ENCODE results near the gene FAM210A.
A peak's percentile ranks its signal among the peaks of the same experiment; 100 is the strongest.
"Not testable (repeated sequence)": the region's sequence is repeated elsewhere in the genome, so short reads cannot be mapped to it uniquely, and the experiment has no call there.

The FAM210A gene

DNA sequence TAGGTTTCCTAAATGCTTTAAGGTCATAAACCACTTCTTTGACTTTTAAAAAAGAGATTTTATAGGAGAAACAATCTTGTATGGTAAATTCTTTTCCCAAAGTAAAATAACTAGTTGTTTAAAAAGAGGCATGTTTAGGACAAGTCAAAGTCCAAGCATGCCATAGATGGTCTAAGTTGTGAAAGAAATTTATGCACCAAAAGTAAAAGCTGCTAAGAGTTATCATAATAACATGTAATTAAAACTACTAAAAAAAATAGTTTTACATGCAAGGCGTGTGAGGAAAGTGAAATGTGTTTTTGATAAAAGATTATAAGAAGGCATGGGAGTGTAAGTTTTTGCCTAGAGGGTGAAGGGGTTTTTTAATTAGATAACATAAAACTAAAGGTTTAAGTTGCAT lies 22.5 kb downstream of the FAM210A start:
- DNase-seq (ENCODE audit: low read depth, low spot score) = no peak

DNA sequence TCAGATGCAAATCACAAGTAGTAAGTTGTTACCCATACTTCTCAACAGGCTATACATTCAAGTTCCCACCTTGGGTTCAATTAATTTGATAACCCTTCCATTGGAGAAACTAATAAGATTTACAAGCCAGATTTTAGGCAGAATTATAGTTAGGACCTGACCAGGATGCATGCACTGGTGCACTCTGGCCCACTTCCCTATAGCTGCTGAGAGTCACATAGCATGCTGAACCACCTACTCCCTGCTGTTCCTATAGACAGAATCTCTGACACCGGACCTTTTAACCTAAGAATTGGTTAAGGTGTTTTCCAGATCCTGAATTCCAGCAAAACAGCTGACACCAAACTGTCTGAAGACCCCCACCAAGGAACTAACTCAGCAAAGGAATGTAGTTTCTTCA lies 26.2 kb downstream of the FAM210A start:
- DNase-seq (ENCODE audit: low read depth, low spot score) = no peak

DNA sequence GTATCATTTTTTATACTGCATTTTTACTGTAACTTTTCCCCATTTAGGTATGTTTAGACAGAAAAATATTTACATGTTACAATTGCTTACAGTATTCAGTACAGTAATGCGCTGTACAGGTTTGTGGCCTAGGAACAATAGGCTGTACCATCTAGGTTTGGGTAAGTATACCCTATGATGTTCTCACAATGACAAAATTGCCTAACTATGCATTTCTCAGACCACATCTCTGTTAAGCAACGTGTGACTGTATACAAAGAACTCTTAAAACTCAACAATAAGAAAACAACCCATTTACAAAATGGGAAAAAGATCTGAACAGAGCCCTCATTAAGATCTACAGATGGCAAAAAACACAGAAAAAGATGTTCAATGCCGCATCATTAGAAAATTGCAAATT lies 29.4 kb downstream of the FAM210A start:
- no peak for DNase-seq (ENCODE audit: low read depth, low spot score)

DNA sequence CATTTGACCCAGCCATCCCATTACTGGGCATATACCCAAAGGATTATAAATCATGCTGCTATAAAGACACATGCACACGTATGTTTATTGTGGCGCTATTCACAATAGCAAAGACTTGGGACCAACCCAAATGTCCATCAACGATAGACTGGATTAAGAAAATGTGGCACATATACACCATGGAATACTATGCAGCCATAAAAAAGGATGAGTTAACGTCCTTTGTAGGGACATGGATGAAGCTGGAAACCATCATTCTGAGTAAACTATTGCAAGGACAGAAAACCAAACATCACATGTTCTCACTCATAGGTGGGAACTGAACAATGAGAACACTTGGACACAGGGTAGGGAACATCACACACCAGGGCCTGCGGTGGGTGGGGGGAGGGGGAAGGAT lies 31.0 kb downstream of the FAM210A start:
- not testable (repeated sequence) for DNase-seq (ENCODE audit: low read depth, low spot score)

DNA sequence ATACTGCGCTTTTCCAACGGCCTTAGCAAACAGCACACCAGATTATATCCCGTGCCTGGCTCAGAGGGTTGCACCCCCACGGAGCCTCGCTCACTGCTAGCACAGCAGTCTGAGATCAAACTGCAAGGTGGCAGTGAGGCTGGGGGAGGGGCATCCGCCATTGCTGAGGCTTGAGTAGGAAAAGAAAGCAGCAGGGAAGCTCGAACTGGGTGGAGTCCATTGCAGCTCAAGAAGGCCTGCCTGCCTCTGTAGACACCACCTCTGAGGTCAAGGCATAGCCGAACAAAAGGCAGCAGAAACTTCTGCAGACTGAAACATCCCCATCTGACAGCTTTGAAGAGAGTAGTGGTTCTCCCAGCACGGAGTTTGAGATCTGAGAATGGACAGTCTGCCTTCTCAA lies 36.3 kb downstream of the FAM210A start:
- DNase-seq (ENCODE audit: low read depth, low spot score) = not testable (repeated sequence)

- DNase-seq (ENCODE audit: low read depth, low spot score) = no peak
Observed at GRCh38 chr18:13688191-13689136, 37.9 kb downstream of the FAM210A start.

DNA sequence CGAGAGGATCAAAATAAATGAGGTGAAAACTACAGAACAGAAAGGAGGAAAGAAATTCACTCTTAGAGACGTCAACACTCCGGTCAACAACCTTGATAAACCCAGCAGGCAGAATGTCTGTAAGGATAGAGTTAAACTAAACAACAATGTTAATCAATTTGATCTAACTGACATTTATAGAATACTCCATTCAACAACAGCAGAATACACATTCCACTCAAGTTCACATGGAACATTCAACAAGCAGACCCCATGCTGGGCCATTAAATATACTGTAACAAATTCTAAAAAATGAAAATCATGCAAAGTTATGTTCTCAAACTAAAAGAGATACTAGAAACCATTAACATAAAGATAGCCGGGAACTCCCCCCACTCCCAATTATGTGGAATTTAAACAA lies 41.8 kb downstream of the FAM210A start:
- no peak for DNase-seq (ENCODE audit: low read depth, low spot score)

DNA sequence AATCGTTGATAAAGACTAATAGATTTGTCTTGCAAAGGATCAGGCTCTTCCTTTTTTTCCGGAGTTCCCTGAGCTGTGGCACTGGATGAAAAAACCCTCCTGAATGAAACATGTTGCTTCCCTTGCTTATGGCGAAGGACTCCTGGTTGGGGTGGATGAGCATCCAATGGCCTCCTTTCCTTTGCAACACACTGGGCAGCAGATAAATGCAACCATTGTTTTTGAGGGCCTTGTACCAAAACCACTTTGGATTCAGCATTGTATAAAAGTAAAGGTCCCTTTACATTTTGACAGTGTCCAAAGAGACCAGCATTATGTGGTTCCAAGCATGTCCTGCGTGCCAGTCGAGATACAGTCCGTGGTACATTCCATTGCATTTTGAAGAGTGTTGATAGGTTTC lies 44.7 kb downstream of the FAM210A start:
- DNase-seq (ENCODE audit: low read depth, low spot score) = no peak

GRCh38 chr18:13680612-13681011 lies 45.7 kb downstream of the FAM210A start:
- DNase-seq (ENCODE audit: low read depth, low spot score) = peak; percentile 50

- DNase-seq (ENCODE audit: low read depth, low spot score) = not testable (repeated sequence)
Observed at GRCh38 chr18:13677350-13677749, 49.0 kb downstream of the FAM210A start.

DNA sequence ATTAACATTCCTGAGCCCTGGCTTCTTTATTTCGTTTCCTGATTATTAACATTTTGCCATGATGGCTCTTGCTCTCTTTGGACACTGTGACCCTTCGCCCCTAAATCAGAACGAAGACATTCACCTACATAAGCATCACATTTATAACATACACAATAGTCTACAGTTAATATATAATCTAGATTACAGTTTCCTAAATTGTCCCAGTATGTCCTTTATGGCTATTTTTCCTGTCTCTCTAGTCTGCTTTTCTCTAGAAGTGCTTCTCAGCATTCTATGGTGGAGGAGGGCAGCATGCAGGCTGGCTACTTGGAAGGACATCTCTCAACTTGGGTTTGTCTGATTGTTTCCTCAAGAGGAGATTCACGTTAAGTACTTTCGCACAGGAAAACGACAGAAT lies 49.9 kb downstream of the FAM210A start:
- no peak for DNase-seq (ENCODE audit: low read depth, low spot score)

DNA sequence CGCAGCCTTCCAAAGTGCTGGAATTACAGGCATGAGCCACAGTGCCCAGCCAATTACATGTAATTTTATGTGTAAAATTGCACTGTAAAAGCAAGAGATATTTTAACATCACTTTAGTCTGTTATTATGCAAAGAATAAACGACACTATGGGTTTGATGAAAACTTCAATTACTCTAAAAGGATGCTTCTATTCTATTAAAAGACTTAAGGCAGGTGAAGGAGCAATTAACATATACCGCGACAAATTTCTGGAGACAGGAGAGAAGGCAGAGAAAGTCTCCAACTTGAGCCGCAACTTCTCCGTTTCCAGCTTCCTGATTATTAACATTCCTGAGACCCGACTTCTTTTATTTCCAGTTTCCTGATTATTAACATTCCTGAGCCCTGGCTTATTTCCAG lies 53.7 kb downstream of the FAM210A start:
- DNase-seq (ENCODE audit: low read depth, low spot score) = no peak

GRCh38 chr18:13661779-13662256 lies 64.5 kb downstream of the FAM210A start:
- DNase-seq (ENCODE audit: low read depth, low spot score) = no peak

- DNase-seq (ENCODE audit: low read depth, low spot score) = no peak
Observed at GRCh38 chr18:13661051-13661778, 65.1 kb downstream of the FAM210A start.

GRCh38 chr18:13660510-13660909 lies 65.8 kb downstream of the FAM210A start:
- DNase-seq (ENCODE audit: low read depth, low spot score) = no peak

DNA sequence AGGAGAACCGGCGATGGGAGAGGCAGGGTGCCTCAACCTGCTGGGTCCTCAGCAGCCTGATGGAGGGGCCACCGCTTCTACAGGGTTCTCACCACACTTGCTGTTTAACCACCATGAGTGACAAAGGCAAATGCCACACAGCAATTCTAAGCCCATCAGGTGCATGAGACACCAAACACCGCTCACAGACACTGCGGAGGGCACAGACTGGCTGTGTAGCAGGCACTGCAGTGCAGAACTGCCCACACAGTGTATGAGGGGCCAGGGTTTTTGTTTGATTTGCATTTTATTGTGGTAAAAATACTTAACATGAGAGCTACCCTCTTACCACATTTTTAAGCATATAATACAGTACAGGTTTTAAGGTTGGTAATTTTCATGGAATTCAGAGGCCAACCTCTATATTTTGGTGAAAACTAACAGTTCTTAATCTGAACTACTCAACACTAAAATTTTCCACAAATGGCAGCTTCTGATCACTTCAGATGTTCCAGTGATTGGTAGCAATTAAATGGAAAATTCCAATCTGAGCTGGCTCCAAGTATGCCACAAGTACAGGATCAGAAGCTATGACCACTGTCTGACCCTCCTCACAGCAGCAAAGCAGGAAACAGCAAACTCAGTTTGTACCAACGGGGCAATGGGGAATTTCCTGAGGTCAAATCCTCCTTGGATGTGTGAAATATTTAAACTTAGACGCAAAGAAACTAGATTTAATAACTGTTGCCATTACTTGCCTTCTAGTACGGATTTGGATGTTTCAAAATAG lies 67.7 kb downstream of the FAM210A start:
- no peak for DNase-seq (ENCODE audit: low read depth, low spot score)

GRCh38 chr18:13657974-13658373 lies 68.4 kb downstream of the FAM210A start:
- no peak for DNase-seq (ENCODE audit: low read depth, low spot score)

DNA sequence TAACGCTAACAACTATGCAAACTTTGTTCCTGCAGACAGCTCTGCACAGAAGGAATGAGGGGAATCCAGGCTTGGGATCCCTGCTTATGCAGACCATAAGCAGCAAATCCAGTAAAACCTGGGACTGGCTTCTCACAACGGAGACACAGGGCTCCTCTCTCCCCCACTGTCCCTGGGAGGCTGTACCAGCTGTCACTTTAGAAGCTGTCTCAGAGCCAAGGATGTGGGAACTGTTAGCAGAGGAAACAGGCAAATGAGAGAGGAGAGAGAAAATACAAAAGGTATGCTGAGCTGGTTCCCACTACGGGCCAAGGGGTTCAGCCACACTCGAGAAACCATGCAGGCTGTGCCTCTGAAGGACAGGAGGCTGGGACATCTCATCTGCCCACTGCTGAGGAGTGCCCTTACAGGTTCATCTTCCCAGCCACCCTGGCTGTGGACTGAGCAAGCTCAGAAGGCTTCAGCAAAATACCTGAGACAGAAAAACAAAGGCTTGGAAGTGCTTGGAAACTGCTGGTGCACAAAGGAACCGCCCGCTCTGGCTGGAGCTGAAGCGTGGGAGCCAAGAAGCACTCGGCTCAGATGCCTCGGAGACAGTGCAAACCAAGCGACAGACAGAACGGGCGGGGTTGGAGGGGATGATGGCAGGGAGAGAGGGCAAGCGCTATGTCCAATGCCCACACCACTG lies 72.5 kb downstream of the FAM210A start:
- DNase-seq (ENCODE audit: low read depth, low spot score) = peak; percentile 26

DNA sequence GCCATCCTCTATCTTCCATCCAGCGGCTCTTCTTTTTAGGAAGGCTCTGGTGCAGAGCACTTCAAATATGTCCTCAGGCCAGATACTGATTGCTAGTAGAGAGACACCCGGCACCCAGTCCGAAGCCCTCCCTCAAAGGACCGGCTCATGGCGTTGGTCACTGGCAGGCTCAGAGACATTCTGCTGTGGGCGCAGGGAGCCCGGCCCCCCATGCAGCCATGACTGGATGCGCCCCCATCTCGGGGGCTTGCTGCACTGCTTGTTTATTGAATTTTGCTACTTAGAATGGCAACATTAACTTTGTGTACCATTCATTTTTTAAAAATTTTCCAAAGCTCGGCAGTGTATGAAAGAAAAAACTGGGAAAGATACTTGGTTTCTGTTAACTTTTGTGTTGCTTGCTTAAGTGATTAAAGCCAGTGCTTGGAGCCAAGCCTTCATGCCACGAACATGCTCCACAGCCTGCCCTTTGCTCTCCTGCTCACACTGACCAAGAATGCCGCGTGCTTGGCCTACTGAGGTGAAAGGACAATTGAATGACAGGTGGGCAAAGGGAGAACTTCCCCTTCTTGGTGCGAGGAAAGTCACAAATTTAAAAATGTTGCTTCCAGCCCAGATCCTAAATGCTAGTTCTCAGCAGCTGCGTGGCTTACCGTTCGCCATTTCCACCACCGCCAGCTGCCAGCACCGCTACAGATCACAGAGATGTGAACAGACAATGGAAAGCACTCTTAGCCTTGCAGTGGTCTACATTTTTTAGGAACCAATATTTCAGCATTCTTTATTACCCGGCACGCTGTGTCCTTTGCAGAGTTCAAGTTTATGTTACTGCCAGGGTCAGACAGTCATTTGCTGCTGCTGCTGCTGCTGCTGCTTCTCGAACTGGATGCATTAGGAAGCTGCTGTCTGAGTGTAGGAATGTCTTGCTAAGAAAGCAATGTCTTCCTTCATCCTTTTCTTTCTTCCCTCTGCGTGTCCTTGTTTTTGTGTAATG lies 76.7 kb downstream of the FAM210A start:
- DNase-seq (ENCODE audit: low read depth, low spot score) = no peak

GRCh38 chr18:13647761-13648160 lies 78.6 kb downstream of the FAM210A start:
- DNase-seq (ENCODE audit: low read depth, low spot score) = no peak

All from ELF-1 (cell line).